ENCODE measurements around the gene SPATA31C1.

- TF ChIP-seq EP300 (IDR thresholded peaks at IDR 0.05) (no peak), CTCF (IDR thresholded peaks at IDR 0.05) (no peak)
Measured at GRCh38 chr9:87973122-87973521, 55.4 kb downstream of the SPATA31C1 start.

Data from upper lobe of left lung (tissue), 4 donors.